Lung (tissue), 12 donors: ENCODE data around the gene EBF4. TPM values are rescaled to one million over a fixed set of nuclear protein-coding genes. Genes with fewer than 3 reads are reported as not detected.

Source experiments
- ATAC-seq: fragments of 200-7000 bp; cut with Tn5 transposase; one replicate; pipeline ENCODE4 v1.9.1; 2020; ENCODE audit warnings: moderate number of reproducible peaks; ENCODE audit not compliant: insufficient read depth, low FRiP score
- DNase-seq, 3 donors: peaks; one replicate each; pipeline ENCODE4 v3.0.0-alpha.2; 2013 to 2017
- H3K27ac ChIP-seq, 2 donors: one replicate each; pipeline ENCODE4 v1.5.1; 2013; ENCODE audit warnings: mild to moderate bottlenecking in 2 of 2, moderate library complexity in 2 of 2, control low read depth in 1 of 2, inconsistent platforms in 1 of 2, low read depth in 1 of 2, low read length in 1 of 2
- H3K27me3 ChIP-seq, 3 donors: one replicate each; pipeline ENCODE4 v1.5.1; 2013; ENCODE audit warnings: low read length in 2 of 3; ENCODE audit not compliant: control insufficient read depth in 3 of 3, insufficient read depth in 3 of 3
- H3K36me3 ChIP-seq, 4 donors: one replicate each; pipeline ENCODE4 v1.5.1; 2013; ENCODE audit warnings: low read length in 4 of 4, mild to moderate bottlenecking in 1 of 4, moderate library complexity in 1 of 4; ENCODE audit not compliant: control insufficient read depth in 4 of 4, insufficient read depth in 4 of 4
- H3K4me1 ChIP-seq, 5 donors: one replicate each; pipeline ENCODE4 v1.5.1; 2013; ENCODE audit warnings: low read length in 5 of 5, mild to moderate bottlenecking in 2 of 5, moderate library complexity in 1 of 5; ENCODE audit not compliant: control insufficient read depth in 5 of 5, insufficient read depth in 5 of 5
- H3K4me3 ChIP-seq: one replicate; pipeline ENCODE4 v1.5.1; 2013; ENCODE audit warnings: mild to moderate bottlenecking, control low read depth, moderate library complexity
- H3K9ac ChIP-seq, 2 donors: one replicate each; pipeline ENCODE4 v1.5.1; 2013; ENCODE audit warnings: low read length in 2 of 2, control low read depth in 1 of 2; ENCODE audit not compliant: insufficient read depth in 1 of 2
- H3K9me3 ChIP-seq, 4 donors: one replicate each; pipeline ENCODE4 v1.5.1; 2013; ENCODE audit warnings: low read length in 3 of 4, mild to moderate bottlenecking in 1 of 4, moderate library complexity in 1 of 4; ENCODE audit not compliant: control insufficient read depth in 4 of 4, insufficient read depth in 3 of 4
- CTCF ChIP-seq: IDR thresholded peaks from 2 replicates; pipeline ENCODE4 v1.5.1; 2012; ENCODE audit warnings: mild to moderate bottlenecking; ENCODE audit errors: control extremely low read depth, extremely low read depth
- WGBS, 2 donors: extraction: QIAGEN DNeasy Blood & Tissue Kit; methylation state at CpG; one replicate each; pipeline ENCODE4 v1.1.7; 2013; 5-methylcytosine and 5-hydroxymethylcytosine counted together
- polyA plus RNA-seq, 2 donors: library from polyadenylated mRNA; stranded (reverse); fragments of 200-250 nt; gene quantifications; one replicate each; pipeline ENCODE4 v1.2.1, GENCODE V29; 2013
- total RNA-seq, 2 donors: library from RNA; depleted of rRNA in 1 of 2; stranded (reverse); fragments of >200 nt in 1 of 2; gene quantifications; one replicate each; pipeline ENCODE4 v1.2.1, GENCODE V29; 2014 to 2021
- donor health status: control.
- donor health status: control.
- donor health status: Bipolar disorder and iron deficiency.
- donor health status: healthy.
- donor health status: DM: yes; HTN: yes; CAD: no.

The EBF4 gene
- total and polyA plus RNA-seq, 4 donors = 5.8 to 15.8 (median 7.4) TPM

- Histone ChIP-seq H3K4me1 (peaks cover 0 to 14% (median 3%) of the 10 kb centered on the region in 5 donors), H3K27me3 (no peaks in the 10 kb centered on the region), H3K4me3 (no peak overlapping the region), H3K9ac (no peak overlapping the region), H3K36me3 (peaks cover 21 to 71% (median 64%) of the 10 kb centered on the region in 4 donors), H3K27ac (no peak overlapping the region), H3K9me3 (no peaks in the 10 kb centered on the region)
- 84 to 86% methylated on average over 5 of the region's 5 CpGs for WGBS, 2 donors
- TF ChIP-seq CTCF = no peak
- ATAC-seq = no peak
- no peak for DNase-seq
These were observed 35.3 kb upstream of the EBF4 start for GRCh38 chr20:2657241-2657640.

GRCh38 chr20:2657674-2658073 lies 34.9 kb upstream of the EBF4 start:
- H3K4me3 ChIP-seq = no peak overlapping the region
- DNase-seq (no peak), ATAC-seq (no peak)
- no peak overlapping the region for H3K9ac ChIP-seq
- peaks cover 0 to 14% (median 3%) of the 10 kb centered on the region in 5 donors for H3K4me1 ChIP-seq
- TF ChIP-seq CTCF = no peak
- no peak overlapping the region for H3K27ac ChIP-seq
- peaks cover 21 to 71% (median 64%) of the 10 kb centered on the region in 4 donors for H3K36me3 ChIP-seq
- 92 to 95% methylated on average over 5 of the region's 5 CpGs for WGBS, 2 donors
- no peaks in the 10 kb centered on the region for H3K9me3 ChIP-seq
- H3K27me3 ChIP-seq = no peaks in the 10 kb centered on the region

- 79 to 91% methylated on average over 13 of the region's 13 CpGs for WGBS, 2 donors
- TF ChIP-seq CTCF = no peak
- no peak overlapping the region for H3K27ac ChIP-seq
- peaks cover 0 to 1% (median 0%) of the 10 kb centered on the region in 4 donors for H3K9me3 ChIP-seq
- no peak for DNase-seq
- H3K27me3 ChIP-seq = no peaks in the 10 kb centered on the region
- no peak overlapping the region for H3K9ac ChIP-seq
- H3K4me1 ChIP-seq = peaks cover 0 to 14% (median 7%) of the 10 kb centered on the region in 5 donors
- no peak overlapping the region for H3K4me3 ChIP-seq
- H3K36me3 ChIP-seq = peaks cover 21 to 67% (median 66%) of the 10 kb centered on the region in 4 donors
- no peak for ATAC-seq
These were observed 33.9 kb upstream of the EBF4 start for GRCh38 chr20:2658414-2659354.
